ENCODE results near the gene TRIM51. TPM values are rescaled to one million over a fixed set of nuclear protein-coding genes. Genes with fewer than 3 reads are reported as not detected.
"Not testable (repeated sequence)": the region's sequence is repeated elsewhere in the genome, so short reads cannot be mapped to it uniquely, and the experiment has no call there.

The TRIM51 gene, protein sequence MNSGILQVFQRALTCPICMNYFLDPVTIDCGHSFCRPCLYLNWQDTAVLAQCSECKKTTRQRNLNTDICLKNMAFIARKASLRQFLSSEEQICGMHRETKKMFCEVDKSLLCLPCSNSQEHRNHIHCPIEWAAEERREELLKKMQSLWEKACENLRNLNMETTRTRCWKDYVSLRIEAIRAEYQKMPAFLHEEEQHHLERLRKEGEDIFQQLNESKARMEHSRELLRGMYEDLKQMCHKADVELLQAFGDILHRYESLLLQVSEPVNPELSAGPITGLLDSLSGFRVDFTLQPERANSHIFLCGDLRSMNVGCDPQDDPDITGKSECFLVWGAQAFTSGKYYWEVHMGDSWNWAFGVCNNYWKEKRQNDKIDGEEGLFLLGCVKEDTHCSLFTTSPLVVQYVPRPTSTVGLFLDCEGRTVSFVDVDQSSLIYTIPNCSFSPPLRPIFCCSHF
- polyA plus RNA-seq (2011; rRNA removed) (not detected in 2 replicates), polyA minus RNA-seq (2011; rRNA and poly(A)+ RNA removed) (not detected in 2 replicates)

DNA sequence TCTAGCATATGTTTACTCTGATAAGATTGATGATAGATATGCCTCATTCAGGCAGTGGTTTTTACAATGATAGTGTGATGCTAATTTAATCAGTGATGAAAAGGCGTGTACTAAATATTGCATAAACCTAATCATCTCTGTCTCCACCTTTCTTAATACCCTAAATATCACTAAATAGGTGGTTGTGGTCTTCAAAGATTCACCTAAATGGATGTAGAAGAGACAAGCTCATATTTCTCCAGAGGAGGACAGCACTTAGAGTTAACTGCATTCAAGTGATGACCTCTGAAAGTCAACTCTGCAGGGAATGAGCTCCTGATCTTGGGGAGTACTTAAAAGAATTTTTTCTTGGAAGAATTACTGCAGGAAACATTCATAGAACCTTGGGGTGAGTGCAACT is at the start of gene TRIM51:
Gene TRIM51, plus strand, starts transcription at position 301 of the 400 bp plus-strand sequence. CDS start 2,132 bp downstream, outside the sequence.
- H3K4me3 ChIP-seq (ENCODE audit: low read depth, low read length); H3K27ac ChIP-seq (ENCODE audit: low read depth, low read length); H3K27me3 ChIP-seq (ENCODE audit: control insufficient read depth, insufficient read depth, low read length); H3K9me3 ChIP-seq (ENCODE audit: control insufficient read depth, insufficient read depth, low read length); POLR2A ChIA-PET; DNase-seq (ENCODE audit: low read depth, low spot score); CTCF ChIA-PET: not testable (repeated sequence)

DNA sequence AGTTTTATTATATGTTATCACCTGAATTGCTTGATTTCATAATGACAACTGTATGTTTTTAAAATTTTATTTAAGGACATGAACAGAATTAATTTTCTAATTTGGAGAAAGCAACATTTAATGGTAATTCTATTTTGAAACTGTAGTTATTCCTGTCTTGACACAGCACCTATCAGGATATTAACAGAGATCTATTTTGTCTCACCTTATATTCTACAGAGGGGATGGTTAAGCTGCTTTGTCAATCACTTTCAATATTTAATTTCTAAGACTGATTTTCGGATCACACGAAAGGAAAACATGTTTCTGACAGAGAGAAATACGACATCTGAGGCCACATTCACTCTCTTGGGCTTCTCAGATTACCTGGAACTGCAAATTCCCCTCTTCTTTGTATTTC is 44.6 kb upstream of the TRIM51 start, which contains the start of gene OR5D16:
Gene OR5D16, plus strand, starts transcription at position 301 of the 400 bp plus-strand sequence. Its CDS starts 0 bp downstream, at position 301.
- Histone ChIP-seq H3K4me3 (ENCODE audit: low read depth, low read length) (no peak within 1 kb of the TSS), H3K27me3 (ENCODE audit: control insufficient read depth, insufficient read depth, low read length) (no peaks in the 10 kb centered on the region), H3K9me3 (ENCODE audit: control insufficient read depth, insufficient read depth, low read length) (0 out of 2 replicates have a peak, but pooled peaks cover 3% of the 10 kb centered on the region), H3K27ac (ENCODE audit: low read depth, low read length) (no peak within 1 kb of the TSS)
- POLR2A ChIA-PET: no interaction called here
- CTCF ChIA-PET: no interaction called here
- TF ChIP-seq, protein P1, sequence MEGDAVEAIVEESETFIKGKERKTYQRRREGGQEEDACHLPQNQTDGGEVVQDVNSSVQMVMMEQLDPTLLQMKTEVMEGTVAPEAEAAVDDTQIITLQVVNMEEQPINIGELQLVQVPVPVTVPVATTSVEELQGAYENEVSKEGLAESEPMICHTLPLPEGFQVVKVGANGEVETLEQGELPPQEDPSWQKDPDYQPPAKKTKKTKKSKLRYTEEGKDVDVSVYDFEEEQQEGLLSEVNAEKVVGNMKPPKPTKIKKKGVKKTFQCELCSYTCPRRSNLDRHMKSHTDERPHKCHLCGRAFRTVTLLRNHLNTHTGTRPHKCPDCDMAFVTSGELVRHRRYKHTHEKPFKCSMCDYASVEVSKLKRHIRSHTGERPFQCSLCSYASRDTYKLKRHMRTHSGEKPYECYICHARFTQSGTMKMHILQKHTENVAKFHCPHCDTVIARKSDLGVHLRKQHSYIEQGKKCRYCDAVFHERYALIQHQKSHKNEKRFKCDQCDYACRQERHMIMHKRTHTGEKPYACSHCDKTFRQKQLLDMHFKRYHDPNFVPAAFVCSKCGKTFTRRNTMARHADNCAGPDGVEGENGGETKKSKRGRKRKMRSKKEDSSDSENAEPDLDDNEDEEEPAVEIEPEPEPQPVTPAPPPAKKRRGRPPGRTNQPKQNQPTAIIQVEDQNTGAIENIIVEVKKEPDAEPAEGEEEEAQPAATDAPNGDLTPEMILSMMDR (IDR thresholded peaks at IDR 0.05; ENCODE audit: low read depth, low read length): no peak
- DNase-seq (ENCODE audit: low read depth, low spot score): no peak

DNA sequence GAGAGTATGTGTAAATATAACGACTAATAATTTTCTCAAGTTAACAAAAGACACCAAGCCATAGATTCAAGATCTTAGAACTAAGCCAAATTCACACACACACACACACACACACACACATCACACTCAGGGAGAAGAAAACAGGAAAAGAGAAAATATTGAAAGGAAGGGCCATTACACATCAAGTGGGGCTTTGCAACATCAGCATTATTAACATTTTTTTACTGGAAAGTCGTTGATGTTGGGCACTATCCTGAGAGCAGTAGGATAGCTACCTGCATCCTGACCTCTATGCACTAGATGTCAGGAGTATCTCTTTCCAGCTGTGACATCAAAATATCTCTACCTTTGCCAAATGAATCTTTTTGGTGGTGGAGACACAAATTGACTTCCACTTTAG is 35.6 kb upstream of the TRIM51 start:
- ChIA-PET CTCF (no interaction called here), POLR2A (no interaction called here)
- TF ChIP-seq, protein P1 (IDR thresholded peaks at IDR 0.05; ENCODE audit: low read depth, low read length): no peak
- H3K27ac ChIP-seq (ENCODE audit: low read depth, low read length): no peak overlapping the region
- H3K27me3 ChIP-seq (ENCODE audit: control insufficient read depth, insufficient read depth, low read length): no peaks in the 10 kb centered on the region
- H3K9me3 ChIP-seq (ENCODE audit: control insufficient read depth, insufficient read depth, low read length): peaks cover 3% of the 10 kb centered on the region; the same call in 1 of the 2 replicates
- H3K4me3 ChIP-seq (ENCODE audit: low read depth, low read length): no peak overlapping the region
- no peak for DNase-seq (ENCODE audit: low read depth, low spot score)

DNA sequence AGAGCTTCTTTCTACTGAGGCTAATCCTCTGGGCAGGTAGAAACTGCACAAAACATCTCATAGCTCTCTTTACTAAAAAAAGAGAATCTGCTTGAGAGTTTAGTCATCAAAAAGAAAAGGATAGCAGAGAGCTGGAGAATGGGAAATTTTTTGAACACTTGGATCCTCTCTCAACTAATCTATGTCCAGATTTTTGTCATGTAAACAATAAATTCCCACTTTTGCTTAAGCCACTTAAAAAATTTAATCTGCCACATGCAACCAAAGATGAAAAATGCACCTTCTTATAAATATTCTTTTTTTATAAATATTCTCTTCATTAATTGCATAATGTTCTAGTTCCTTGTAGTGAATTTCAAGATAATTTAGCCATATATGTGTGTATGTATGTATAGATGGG is 34.1 kb upstream of the TRIM51 start:
- CTCF ChIA-PET: no interaction called here
- POLR2A ChIA-PET: no interaction called here
- TF ChIP-seq, protein P1 (IDR thresholded peaks at IDR 0.05; ENCODE audit: low read depth, low read length): no peak
- Histone ChIP-seq H3K27me3 (ENCODE audit: control insufficient read depth, insufficient read depth, low read length) (no peaks in the 10 kb centered on the region), H3K9me3 (ENCODE audit: control insufficient read depth, insufficient read depth, low read length) (peaks cover 3% of the 10 kb centered on the region; the same call in 1 of the 2 replicates), H3K4me3 (ENCODE audit: low read depth, low read length) (no peak overlapping the region), H3K27ac (ENCODE audit: low read depth, low read length) (no peak overlapping the region)
- DNase-seq (ENCODE audit: low read depth, low spot score): no peak

DNA sequence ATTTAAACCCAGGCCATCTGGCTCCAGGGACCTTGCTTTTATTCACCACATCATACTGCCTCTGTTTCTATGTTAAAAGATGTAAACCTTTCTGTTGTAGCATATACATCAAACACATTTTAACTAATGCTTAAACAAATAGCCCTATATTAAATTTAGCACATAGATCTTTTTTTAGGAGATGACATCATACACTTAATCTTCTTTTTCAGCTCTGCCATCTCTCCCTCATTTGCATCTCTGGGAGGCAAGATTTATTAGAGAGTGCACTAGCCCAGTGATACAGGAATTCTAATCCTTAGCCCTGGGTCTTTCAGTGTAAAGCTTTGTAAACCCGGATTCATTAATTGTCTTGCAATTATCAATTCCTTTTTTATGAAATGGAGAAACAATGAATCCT is 31.0 kb upstream of the TRIM51 start:
- no peak for DNase-seq (ENCODE audit: low read depth, low spot score)
- TF ChIP-seq, protein P1 (IDR thresholded peaks at IDR 0.05; ENCODE audit: low read depth, low read length): no peak
- Histone ChIP-seq H3K9me3 (ENCODE audit: control insufficient read depth, insufficient read depth, low read length) (peaks cover 2% of the 10 kb centered on the region; the same call in 1 of the 2 replicates), H3K27ac (ENCODE audit: low read depth, low read length) (no peak overlapping the region), H3K4me3 (ENCODE audit: low read depth, low read length) (no peak overlapping the region), H3K27me3 (ENCODE audit: control insufficient read depth, insufficient read depth, low read length) (no peaks in the 10 kb centered on the region)
- ChIA-PET POLR2A (no interaction called here), CTCF (no interaction called here)
